COR-L47 (cell line): ENCODE data around the gene ATG16L1.

Experiments used
- DNase-seq: peaks from one replicate; lab custom pipeline; 2025; lab: John Stamatoyannopoulos, UW

The ATG16L1 gene

DNA sequence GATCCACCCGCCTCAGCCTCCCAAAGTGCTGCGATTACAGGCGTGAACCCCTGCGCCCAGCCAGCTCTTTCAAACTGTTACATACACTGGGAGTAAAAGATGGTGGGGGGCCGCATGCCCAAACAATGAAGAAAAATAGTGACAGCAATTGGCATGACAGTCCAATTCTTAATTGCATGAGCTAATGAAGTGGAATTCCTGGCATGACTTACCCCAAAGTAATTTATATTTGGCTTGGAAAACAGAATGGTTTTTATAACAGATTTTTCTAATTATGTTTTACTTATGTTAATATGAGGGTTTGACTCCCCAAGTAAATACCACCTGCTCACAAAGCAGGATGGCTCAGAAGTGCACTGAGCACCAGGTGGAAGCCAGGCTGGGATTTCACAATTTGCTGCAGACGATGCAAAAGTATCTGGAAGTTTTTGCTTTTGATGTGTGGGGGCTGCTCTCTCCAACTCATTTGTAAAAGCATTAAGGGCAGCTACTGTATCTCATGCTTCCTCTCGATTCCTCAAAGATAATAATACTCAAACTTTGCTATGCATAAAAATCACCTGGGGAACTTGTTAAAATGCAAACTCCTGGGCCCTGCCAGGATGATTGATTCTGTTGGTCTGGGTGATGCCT is 24.0 kb upstream of the ATG16L1 start:
- peak; percentile 30 for DNase-seq

DNA sequence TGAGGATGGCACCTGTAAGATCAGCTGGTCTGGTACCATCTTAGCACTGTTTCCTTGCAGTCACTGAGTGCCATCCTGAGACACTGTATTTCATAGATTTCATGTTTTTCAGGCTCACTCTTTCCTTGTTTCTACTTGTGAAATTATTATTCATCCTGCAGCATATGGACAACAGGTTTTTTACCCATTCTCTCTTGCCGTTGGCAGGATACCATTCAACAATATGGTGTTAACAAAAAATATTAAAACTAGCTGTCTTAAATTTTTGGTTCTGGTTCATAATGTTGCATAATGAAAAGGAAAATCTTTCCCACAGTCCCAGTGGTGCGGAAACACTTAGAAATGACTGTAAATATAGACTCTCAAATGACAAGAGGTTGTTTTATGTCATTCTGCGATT is 23.1 kb upstream of the ATG16L1 start:
- DNase-seq: no peak

DNA sequence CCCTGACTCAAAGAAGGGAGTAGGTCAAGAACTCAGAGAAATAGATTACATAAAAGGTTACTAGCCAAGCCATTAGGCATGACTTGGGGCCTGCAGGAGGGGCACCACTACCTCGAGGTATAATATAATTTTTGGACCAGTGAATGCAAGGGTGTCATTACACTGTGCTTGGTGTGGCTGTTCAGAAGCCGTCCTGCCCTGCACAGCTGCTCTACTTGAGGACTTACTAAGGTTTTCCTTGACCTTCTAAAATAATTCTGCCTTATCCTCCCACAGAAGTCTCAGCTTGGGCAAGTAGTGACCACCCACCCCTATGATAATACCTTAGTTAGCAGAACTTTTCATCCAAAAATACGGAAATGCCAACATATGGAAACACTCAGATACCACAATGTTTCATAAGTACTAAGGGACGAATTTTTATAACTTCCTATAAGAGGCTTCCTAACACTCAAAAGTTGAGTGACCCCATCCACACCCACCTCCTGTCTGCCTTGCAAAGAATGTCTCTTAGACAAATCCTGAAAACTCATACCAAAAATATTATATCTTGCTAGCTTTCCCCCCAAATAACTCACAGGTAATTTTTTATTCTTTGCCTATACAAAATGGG is 17.7 kb upstream of the ATG16L1 start:
- no peak for DNase-seq

DNA sequence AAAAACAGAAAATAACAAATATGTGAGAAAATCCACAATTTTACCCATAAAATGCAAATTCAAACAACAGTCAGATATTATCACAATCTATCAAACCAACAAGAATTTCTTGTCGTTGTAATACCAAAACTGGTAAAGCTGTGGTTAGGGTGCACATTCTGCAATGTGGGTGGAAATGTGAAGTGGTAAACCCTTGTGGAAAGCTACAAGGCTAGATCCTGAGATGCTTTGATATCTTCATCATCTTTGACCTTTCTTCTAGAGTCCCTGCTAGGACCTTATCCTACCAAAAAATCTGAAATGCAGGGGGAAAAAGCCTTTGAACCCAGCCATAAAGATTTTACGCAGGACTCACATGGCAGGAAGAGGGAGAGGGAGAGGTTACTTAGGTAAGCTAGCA is 17.2 kb upstream of the ATG16L1 start:
- no peak for DNase-seq

DNA sequence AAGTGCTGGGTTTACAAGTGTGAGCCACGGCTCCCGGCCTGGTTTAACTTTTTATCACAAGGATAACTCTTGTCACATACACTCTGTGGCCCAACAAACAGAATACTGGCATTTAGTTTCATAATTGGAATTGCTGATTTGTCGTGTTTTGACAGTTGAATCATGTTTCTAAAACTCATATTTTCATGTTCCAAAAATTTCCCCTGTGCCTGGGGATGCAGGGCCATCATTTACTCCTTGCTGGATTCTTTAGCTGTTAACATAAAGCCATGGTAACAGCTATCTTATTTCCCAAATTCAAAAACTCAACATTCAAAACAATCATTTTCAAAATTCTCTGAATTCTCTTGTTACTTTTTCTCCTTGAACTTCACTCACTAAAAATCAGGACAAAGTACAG is 16.5 kb upstream of the ATG16L1 start:
- no peak for DNase-seq

DNA sequence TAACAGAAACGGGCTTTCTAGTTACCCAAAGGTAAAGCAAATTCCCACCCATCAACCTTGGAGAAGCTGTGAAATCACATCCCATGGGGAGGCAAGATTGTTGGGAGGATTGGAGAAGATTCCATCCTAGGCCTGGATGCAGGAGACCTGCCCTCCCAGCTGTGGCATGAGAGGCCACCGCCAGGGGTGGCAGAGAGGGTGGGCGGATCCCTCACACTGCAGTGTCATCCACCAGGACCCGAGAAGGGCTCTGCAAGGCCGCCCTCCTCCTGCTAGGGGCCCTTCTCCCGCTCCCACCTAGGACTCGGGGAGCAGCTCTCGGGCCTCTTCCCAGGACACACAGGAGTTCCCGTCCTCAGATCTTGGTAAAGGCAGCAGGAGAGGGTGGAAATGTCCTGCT is 15.5 kb upstream of the ATG16L1 start:
- DNase-seq: no peak

DNA sequence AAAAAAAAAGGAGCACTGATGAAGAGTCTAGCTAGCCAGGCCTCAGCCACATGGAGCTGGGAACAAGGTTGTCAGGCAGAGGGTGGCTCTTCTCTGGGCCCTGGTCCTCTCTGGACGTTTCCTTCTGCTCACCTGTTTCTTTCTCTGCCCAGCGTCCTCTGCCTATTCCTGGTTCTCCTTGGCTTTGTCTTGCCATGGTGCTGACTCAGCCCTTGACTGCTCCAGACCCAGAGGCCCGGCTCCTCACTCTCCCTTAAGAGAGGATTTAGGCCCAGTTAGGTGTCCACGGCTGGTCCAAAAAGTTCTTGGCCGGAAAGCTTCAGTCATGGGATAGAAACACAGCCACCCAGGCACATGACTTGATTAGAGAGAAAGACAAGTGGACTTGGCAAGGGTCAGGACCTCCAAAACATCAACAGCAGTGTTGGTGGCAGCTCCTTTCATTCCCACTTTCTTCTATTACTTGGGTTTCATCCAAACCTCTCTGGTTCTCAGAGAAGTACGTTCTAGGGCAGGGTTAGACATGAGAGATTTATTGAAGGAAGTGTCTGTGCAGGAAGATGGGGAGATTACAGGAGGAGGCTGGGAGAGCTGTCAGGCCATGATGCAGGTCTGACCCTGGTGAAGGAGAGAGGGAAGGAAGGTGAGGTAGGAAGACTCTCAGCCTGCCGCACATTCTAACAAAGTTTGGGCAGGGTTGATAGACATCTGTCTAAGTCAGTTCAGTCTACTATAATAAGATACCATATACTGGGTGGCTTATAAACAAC is 14.5 kb upstream of the ATG16L1 start:
- no peak for DNase-seq

DNA sequence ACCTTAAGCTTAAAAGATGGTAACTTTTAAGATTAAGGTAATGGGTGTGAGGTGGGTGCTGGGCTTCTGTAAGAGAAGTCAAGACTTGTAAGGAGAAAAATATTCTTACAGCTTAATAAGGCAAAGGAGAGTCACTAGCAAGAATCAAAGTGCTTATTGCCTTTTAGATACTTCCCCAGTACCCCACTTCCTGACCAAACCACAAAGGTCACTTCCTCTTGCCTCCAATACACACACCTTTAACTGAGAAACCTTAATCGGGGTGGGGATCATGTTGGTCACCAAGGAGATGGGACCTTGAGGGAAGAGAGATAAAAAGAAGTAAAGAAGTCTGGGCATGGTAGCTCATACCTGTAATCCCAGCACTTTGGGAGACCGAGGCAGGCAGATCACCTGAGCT is 10.6 kb upstream of the ATG16L1 start:
- no peak for DNase-seq

DNA sequence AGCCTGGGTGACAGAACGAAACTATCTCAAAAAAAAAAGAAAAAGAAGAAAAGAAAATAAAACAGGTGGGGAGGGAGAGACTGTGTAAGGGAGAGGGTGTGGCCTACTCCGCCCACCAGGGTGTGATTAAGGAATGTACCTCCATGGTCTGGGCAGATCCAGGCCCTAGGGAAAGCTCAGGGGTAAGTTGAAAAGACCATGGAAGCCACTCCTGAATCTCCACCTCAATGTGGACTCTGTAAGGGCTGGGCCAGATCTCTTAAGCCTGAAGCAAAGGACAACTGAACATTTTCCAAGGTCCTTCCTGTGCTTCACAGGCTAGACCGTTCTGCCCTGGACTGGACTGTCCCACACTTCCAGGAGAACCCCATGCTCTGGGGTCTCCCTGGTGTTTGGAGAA is 9.7 kb upstream of the ATG16L1 start:
- DNase-seq: no peak

DNA sequence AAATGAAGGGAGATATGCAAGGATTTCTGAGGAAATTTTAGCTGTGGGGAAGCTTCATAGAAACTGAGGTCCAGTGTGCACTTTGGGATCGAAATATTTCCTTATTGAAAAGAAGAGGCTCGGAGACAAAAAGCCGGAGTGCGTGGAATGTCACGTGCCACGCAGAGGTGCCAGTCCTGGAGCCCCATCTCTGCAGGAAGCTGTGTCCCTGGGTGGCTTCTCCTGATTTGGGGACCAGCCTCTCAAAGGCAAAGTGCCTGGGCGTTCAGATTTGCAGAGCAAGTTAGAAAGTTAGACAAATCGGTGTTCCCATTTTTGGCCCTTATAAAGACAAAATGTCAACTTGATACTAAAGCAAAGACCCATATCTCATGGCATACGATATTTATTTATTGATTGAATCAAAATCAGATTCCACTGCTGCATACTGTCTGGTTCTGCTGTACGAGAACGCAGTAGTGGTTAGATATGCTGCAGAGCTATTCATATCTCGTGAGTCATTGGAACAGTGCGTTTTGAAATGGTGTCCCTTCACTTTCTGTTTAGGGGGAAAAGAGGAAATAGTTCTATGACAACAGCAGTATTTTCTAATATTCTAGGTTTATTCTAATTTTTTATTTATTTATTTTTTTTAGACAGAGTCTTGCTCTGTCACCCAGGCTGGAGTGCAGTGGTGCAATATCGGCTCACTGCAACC is 9.1 kb upstream of the ATG16L1 start:
- no peak for DNase-seq

DNA sequence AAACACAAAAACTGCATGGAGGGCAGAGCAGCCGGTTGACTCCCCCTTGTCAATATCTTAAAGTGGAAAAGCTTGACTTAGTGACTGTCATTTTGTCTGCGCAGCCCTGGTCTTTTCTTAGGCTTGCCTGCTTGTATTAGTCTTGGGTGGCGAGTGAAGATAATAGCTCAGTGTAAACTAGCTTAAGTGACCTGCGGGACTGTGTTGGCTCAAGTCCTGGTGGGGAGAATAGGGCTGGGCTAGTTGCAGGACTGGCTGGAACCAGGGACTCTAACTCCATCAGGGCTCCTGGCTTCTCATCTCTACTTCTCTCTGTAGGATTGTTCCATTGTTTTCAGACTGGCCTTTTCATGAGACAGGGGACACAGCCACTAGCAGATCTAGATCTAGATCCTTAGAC is 8.1 kb upstream of the ATG16L1 start:
- DNase-seq: no peak

DNA sequence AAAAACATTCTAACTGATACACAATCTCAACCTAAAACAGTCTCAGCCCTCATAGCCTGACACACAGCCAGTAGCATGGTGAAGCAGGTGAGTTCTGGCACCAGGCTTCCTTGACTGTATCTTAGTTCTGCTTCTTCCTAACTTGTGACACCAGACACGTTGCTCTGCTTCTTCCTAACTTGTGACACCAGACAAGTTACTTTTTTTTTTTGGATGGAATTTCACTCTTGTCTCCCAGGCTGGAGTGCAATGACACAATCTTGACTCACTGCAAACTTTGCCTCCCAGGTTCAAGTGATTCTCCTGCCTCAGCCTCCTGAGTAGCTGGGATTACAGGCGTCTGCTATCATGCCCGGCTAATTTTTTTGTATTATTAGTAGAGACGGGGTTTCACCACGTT is 6.7 kb upstream of the ATG16L1 start:
- DNase-seq: no peak

DNA sequence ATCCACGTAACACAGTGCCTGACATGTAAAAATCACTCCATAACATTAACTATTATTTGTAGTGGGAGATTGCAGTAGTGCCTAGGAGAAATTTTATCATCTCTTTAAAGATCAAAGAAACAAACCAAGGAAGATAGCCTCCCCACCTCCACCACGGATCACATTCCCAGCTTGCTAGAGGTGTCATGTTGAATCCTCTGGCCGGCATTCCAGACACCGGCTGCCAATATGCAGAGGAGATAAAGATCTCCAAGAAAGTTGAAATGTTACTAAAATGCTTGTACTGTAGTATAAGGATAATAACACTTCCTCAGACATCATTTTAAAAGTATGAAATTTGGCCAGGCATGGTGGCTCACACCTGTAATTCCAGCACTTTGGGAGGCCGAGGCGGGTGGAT is 6.1 kb upstream of the ATG16L1 start:
- no peak for DNase-seq

DNA sequence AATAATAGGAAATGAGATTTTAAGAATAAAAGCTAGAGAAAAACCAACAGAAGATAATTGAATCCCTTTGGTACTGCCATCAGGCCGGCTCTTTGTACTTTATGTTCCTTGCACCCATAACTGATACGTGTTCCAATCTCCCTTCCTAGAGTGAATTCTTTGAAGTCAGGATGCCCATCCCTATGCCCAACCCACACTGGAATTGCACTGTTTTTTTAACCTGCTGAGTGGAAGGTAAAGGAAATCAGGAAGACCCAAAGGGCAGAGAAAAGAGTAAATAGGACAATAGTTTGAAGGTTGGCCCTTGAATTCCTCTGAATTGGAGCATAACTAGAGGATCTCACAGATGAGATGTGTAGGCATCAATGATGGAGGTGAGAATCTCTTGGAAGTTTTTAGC is 4.4 kb upstream of the ATG16L1 start:
- no peak for DNase-seq

DNA sequence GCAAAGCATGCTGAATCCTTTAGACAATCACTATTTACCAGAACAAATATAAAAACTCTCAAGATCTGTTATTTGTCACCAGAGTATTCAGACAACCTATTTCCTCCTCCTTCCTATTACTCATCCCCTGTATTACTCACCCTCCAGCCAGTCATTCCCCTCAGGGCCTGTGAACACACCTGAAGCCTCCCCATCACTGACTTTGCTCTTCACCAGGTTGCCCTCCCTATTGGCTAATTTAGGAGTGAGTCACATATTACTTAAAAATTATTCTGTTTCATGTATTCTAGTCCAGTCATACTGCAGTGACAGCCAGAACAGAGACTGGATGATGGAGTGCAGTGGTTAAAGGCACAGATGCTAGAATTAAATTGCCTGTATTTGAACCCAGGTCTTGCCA is 3.7 kb upstream of the ATG16L1 start:
- no peak for DNase-seq

DNA sequence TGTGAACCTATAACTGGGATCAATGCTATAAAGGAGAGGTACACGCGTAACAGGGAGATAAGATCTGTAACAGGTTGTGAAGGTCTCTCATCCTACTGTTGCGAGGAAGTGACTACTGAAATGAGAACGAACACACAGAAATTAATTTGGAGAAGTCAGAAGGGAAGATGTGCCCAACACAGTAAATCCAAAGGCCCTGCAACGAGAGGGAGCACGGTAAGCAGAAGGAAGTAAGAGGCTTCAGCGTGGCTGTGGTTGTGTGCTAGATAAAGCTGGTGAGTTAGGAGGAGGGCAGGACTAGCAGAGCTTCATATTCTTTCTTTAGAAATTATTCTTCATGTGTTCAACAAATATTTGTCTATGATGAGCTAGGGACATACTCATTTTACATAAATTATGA is 2.5 kb upstream of the ATG16L1 start:
- no peak for DNase-seq

DNA sequence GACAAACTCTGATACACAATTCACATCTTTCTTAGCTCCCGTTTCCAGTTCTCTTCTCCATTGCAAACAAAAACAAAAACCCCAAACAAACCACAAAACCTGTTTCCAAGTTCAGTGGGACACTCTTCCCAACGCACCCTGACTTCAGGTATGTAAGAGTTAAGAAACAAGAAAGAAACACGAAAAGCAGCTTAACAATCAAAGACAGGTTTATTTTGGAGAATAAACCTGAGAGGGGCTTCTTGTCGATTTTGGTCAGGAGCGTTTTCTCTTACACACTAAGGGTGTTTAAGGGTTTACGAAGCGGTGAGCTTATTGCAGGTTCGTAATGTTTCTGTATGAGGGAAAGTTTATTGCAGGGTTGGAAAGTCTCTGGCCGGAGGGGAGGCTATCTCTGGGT is 905 bp upstream of the ATG16L1 start:
- DNase-seq: no peak

DNA sequence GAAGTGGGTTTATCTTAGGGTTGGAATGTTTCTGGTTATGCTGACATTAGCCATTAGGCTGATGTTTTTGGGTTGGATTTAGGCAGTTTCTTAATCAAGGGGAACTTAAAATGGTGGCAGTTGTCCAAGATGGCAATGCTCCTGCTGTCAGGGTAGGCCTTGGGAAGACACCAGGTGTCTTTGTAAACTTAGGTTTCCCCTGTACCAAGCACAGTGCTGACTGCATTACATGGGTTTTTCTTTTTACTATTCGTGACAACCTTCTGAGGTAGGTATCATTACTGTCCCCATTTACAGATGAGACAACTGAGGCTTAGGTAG is 528 bp upstream of the ATG16L1 start:
- DNase-seq: no peak

DNA sequence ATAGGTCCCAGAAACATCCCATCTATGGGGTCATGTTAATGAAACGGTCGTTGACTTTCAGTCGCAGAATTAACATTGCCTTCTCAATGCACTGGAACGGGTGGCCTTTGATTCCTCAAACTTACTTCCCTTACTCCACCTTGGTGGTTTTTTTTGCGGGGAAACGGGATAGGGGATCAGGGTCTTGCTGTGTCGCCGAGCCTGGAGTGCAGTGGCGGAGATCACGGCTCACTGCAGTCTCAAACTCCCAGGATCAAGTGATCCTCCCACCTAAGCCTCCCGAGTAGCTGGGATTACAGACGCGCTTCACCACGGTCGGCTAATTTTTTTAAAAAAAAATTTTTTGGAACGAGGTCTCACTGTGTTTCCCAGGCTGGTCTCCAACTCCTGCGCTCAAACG is 754 bp downstream of the ATG16L1 start:
- DNase-seq: no peak

DNA sequence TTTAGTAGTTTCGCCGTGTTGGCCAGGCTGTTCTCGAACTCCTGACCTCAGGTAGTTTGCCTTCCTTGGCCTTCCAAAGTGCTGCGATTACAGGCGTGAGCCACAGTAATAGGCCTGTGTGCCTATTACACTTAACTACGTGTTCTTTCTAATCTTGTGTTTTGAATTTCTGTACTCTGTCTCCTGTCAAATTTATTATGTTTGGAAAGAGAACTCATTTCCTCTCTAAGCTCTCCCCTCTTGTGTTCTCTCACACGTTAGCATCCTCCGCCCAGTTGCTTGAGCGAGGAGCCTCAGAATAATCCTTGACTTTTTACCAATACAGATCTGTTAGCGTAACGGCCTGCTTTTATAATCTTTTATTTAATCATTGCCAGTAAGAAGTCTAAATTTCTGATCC is 3.7 kb downstream of the ATG16L1 start:
- DNase-seq: no peak

DNA sequence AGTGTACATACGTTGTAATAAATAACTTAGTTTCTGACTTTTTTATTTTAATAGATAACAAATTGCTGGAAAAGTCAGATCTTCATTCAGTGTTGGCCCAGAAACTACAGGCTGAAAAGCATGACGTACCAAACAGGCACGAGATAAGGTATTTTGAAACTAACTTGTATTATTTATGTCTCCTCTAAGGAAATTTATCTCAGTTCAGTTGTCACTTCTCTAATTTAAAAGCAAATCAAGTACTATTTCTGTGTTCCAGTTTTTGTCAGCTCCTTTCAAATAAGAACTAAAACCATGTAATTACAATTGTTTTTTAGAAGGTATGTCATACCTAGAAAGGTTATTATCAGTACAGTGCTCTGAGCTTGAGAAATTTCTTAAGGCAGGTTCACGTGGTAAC is 4.6 kb downstream of the ATG16L1 start:
- DNase-seq: no peak

DNA sequence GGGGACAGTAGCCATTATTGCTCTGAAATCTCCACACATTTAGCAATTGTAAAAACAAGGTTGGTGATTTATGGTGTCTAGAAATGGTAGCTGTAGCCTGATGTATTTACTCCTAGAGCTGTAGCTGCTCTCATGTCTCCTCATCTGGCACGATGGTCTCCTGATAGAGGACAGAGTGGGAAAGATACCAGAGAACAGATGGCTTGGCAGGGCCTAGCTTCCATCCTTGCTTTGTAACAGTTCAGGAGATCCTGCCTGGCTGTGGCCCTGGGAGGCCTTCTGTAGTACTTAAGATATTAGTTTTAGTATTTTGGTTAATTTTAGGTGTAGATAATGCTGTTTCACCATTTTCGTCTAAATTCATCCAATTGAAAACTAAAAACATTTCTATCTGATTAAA is 6.7 kb downstream of the ATG16L1 start:
- no peak for DNase-seq

DNA sequence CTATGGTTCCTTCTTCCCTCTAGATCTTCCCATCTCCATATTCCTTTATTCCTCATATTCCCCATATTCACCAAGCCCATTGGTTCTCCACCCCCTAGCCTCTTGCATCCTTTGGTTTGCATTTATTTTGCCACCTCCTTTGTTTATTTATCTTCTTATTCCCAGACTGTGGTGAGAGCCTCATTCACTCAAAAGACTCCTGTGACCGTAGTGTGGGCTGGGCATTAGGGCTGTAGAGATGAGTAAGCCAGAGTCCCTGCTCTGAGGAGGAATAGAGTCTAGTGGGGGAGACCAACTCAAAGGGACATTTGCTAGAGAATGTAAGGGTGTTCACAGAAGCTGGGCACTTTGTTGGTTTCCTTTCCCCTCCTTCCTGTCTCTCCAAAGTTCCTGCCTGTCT is 8.3 kb downstream of the ATG16L1 start:
- DNase-seq: no peak
